OCI-LY1 (cell line): ENCODE results near the gene ESPN.

Source experiments
- H2AFZ ChIP-seq: fragments of 200-600 bp; sonication (generic), shearing (Covaris generic); 2 replicates; pipeline ENCODE4 v1.6.0; 2014; ENCODE audit warnings: antibody characterized with exemption, mild to moderate bottlenecking, low read length
- H3F3A ChIP-seq: fragments of 200-600 bp; sonication (generic), shearing (Covaris generic); 2 replicates; pipeline ENCODE4 v1.6.0; 2014; ENCODE audit warnings: mild to moderate bottlenecking, antibody characterized with exemption, low read length, moderate library complexity; ENCODE audit not compliant: insufficient read depth
- H3K27ac ChIP-seq: fragments of 200-600 bp; sonication (generic); 2 replicates; pipeline ENCODE4 v1.5.1; 2014; ENCODE audit warnings: low read length, mixed run types, mild to moderate bottlenecking, low read depth; ENCODE audit not compliant: poor library complexity, severe bottlenecking
- H3K27me3 ChIP-seq: fragments of 200-600 bp; sonication (generic); 2 replicates; pipeline ENCODE4 v1.6.0; 2014; ENCODE audit warnings: antibody characterized with exemption, mild to moderate bottlenecking, low read length, moderate library complexity; ENCODE audit not compliant: insufficient read depth
- H3K36me3 ChIP-seq: fragments of 200-600 bp; sonication (generic); 2 replicates; pipeline ENCODE4 v1.6.1; 2014; ENCODE audit warnings: mild to moderate bottlenecking, antibody characterized with exemption, low read length, moderate library complexity, mixed read lengths; ENCODE audit not compliant: insufficient read depth
- H3K4me1 ChIP-seq: fragments of 200-600 bp; sonication (generic); 2 replicates; pipeline ENCODE4 v1.5.1; 2014; ENCODE audit warnings: mild to moderate bottlenecking, low read length, moderate library complexity; ENCODE audit not compliant: insufficient read depth, severe bottlenecking
- H3K4me2 ChIP-seq: fragments of 200-600 bp; sonication (generic), shearing (Covaris generic); 2 replicates; pipeline ENCODE4 v1.6.1; 2014; ENCODE audit warnings: low read length
- H3K4me3 ChIP-seq: fragments of 200-600 bp; sonication (generic); 2 replicates; pipeline ENCODE4 v1.5.1; 2014; ENCODE audit warnings: low read length, low read depth, mild to moderate bottlenecking, mixed read lengths; ENCODE audit not compliant: poor library complexity, severe bottlenecking
- H3K79me2 ChIP-seq: fragments of 200-600 bp; shearing (Covaris generic); 2 replicates; pipeline ENCODE4 v1.6.1; 2016; ENCODE audit warnings: mixed run types, low read length, mixed read lengths; ENCODE audit not compliant: insufficient read depth
- H3K9ac ChIP-seq: fragments of 200-600 bp; sonication (generic), shearing (Covaris generic); 2 replicates; pipeline ENCODE4 v1.6.1; 2014; ENCODE audit warnings: mild to moderate bottlenecking, low read length, mixed read lengths
- H3K9me2 ChIP-seq: fragments of 200-600 bp; sonication (generic), shearing (Covaris generic); 2 replicates; pipeline ENCODE4 v1.6.1; 2014; ENCODE audit warnings: low read depth, mild to moderate bottlenecking, low read length, mixed read lengths
- H3K9me3 ChIP-seq: fragments of 200-600 bp; shearing (Covaris generic); 2 replicates; pipeline ENCODE4 v1.6.1; 2014; ENCODE audit warnings: low read length, mixed read lengths
- H4K20me1 ChIP-seq: fragments of 200-600 bp; sonication (generic), shearing (Covaris generic); 2 replicates; pipeline ENCODE4 v1.6.0; 2016; ENCODE audit warnings: mild to moderate bottlenecking, low read length; ENCODE audit not compliant: insufficient read depth
- CTCF ChIP-seq: fragments of 200-600 bp; sonication (generic), shearing (Covaris generic); IDR thresholded peaks from 2 replicates; pipeline ENCODE4 v1.5.1; 2017; ENCODE audit warnings: mild to moderate bottlenecking, antibody characterized with exemption, low read length, moderate library complexity, mixed read lengths
- EZH2 ChIP-seq: fragments of 200-600 bp; sonication (generic), shearing (Covaris generic); IDR thresholded peaks from 2 replicates; pipeline ENCODE4 v1.8.0; 2017; ENCODE audit warnings: borderline replicate concordance, mixed run types, mild to moderate bottlenecking, antibody characterized with exemption, low read length, moderate library complexity, mixed read lengths

The ESPN gene

DNA sequence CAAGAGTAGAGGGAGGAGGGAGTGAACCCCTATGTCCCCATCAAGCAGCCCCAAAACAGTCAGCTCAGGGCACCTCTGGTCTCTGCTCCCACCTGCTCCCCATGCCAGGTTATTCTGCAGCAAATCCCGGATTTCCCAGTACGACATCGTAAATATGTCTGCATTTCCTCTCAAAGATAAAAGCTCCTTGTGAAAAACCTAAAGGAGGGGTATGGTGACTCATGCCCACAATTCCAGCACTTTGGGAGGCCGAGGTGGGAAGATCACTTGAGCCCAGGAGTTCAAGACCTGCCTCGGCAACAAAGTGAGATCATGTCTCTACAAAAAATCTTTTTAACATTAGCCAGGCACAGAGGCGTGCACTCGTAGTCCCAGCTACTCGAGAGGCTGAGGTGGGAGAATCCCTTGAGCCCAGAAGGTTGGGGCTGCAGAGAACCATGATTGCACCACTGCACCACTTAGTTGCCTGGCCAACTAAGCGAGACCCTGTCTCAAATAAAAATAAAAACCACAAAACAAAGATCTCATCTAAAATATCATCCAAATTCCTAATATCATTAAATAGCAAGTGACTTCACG, 38.1 kb upstream of the ESPN start:
- Histone ChIP-seq H2AFZ (no peak overlapping the region), H3K27me3 (no peaks in the 10 kb centered on the region), H4K20me1 (no peaks in the 10 kb centered on the region), H3K4me3 (no peak overlapping the region), H3F3A (peaks cover 3% of the 10 kb centered on the region; the same call in 1 of the 2 replicates), H3K4me2 (no peak overlapping the region), H3K27ac (no peak overlapping the region), H3K36me3 (peaks cover 4% of the 10 kb centered on the region; the same call in 1 of the 2 replicates), H3K9ac (no peak overlapping the region), H3K4me1 (no peaks in the 10 kb centered on the region), H3K9me2 (no peaks in the 10 kb centered on the region), H3K79me2 (no peaks in the 10 kb centered on the region), H3K9me3 (peaks cover 5% of the 10 kb centered on the region)
- TF ChIP-seq CTCF (no peak), EZH2 (no peak)

DNA sequence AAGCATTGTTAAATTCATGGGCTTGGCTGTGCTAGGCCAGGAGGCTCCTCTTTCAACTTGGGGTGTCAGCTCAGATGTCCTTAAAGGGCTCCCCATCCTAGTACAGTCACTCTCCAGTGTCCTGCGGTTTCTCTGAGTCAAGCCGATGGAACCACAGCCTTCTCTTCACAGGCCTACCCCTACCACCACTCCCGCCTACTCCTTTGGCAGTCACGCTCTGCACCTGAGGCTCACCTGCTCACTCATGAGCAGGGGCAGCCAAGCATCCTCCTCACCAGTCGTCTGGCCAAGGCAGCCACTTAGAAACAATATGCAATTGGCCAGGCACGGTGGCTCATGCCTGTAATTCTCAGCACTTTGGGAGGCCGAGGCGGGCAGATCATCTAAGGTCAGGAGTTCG, 34.6 kb upstream of the ESPN start:
- Histone ChIP-seq H3K27me3 (no peaks in the 10 kb centered on the region), H3F3A (peaks cover 3% of the 10 kb centered on the region; the same call in 1 of the 2 replicates), H3K9me2 (no peaks in the 10 kb centered on the region), H3K9me3 (no peaks in the 10 kb centered on the region), H3K79me2 (no peaks in the 10 kb centered on the region), H3K27ac (no peak overlapping the region), H3K4me1 (peaks cover 18% of the 10 kb centered on the region), H3K4me3 (no peak overlapping the region), H3K4me2 (no peak overlapping the region), H4K20me1 (no peaks in the 10 kb centered on the region), H3K9ac (no peak overlapping the region), H3K36me3 (no peaks in the 10 kb centered on the region), H2AFZ (no peak overlapping the region)
- TF ChIP-seq CTCF (no peak), EZH2 (no peak)

DNA sequence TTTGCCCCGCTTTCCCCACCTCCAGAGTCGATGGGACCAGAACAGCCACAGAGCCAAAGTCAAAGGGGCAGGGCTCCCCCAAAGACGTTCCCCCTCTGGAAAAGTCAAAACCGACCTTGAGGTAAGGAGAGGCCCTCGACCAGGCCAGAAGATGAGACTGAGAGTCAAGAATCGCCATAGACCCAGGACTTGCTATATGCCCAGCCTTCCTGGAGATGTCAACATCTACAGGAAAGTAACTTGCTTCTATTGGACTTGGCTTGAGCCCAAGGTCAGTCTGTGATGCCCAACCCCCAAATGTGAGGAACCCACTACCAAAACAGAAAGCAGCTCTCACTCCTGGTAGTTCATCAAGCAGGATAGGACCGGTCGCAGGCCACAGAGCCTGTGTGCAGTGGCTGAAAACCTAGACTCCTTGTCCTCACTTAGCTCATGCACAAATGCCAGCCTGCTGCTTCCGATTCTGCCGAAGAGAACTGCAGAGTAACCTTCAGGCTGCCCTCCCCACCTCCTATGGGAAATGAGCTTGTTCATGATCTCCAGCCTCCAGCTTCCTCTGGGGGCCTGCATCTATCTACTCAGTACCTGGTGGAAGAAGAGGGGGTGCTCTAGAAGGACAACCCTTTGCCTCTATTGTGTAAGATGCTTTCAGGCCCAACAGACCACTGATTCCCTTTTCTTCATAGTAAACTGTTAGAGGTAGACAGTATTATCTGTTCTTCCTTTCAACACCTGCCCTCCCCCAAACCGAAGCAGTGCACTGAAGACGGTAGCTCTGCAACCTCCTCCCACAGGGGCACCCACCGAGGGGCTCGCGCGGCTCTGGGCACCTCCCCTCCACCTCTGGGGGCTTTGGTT, 32.4 kb upstream of the ESPN start:
- H3K27ac ChIP-seq, result no peak overlapping the region

More for the DNA sequence above, 32.4 kb upstream of the ESPN start:
- Histone ChIP-seq H3K36me3 (no peaks in the 10 kb centered on the region), H3K79me2 (no peaks in the 10 kb centered on the region), H4K20me1 (no peaks in the 10 kb centered on the region), H3K4me2 (peak overlapping the region; percentile 69), H3K4me1 (peaks cover 18% of the 10 kb centered on the region), H2AFZ (no peak overlapping the region), H3K4me3 (peak overlapping the region; percentile 74), H3K27me3 (no peaks in the 10 kb centered on the region), H3K9ac (peak overlapping the region; percentile 77), H3F3A (no peaks in the 10 kb centered on the region), H3K9me3 (no peaks in the 10 kb centered on the region), H3K9me2 (no peaks in the 10 kb centered on the region)
- no peak for TF ChIP-seq EZH2
- TF ChIP-seq CTCF, result no peak
